Keratinocyte (primary cell): ENCODE data around the gene ZPR1.

Source experiments
- EZH2 ChIP-seq: IDR thresholded peaks from one replicate; pipeline ENCODE4 v1.6.1; 2012; ENCODE audit warnings: inconsistent platforms, mild to moderate bottlenecking, low read length, moderate library complexity
- TF ChIP-seq, protein P1 (sequence below), 3 experiments: IDR thresholded peaks in 1 of 3; conservative IDR thresholded peaks in 1 of 3; optimal IDR thresholded peaks in 1 of 3; 2 replicates in 2 of 3; 3 replicates in 1 of 3; pipeline versions ENCODE3 to v1.5.1; 2011; ENCODE audit warnings: low read length in 3 of 3, mild to moderate bottlenecking in 3 of 3, moderate library complexity in 2 of 3, control low read depth in 1 of 3, inconsistent platforms in 1 of 3; ENCODE audit not compliant: insufficient read depth in 2 of 3; ENCODE audit errors: extremely low read depth in 1 of 3

DNA sequence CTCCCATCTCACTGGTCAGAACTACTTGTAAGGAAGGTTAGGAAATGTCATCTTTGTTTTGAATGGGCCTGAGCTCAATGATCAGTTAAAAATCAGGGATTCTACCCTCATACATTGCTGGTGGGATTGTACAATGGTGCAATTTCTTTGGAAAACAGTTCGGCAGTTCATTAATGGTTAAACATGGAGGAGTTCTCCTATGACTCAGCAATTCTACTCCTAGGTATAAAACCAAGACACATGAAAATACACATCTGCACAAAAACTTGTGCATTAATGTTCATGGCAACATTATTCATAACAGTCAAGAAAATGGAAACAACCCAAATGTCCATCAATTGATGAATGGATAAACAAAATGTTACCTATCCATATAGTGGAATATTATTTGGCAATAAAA is 8.7 kb upstream of the ZPR1 start:
- TF ChIP-seq, protein P1, sequence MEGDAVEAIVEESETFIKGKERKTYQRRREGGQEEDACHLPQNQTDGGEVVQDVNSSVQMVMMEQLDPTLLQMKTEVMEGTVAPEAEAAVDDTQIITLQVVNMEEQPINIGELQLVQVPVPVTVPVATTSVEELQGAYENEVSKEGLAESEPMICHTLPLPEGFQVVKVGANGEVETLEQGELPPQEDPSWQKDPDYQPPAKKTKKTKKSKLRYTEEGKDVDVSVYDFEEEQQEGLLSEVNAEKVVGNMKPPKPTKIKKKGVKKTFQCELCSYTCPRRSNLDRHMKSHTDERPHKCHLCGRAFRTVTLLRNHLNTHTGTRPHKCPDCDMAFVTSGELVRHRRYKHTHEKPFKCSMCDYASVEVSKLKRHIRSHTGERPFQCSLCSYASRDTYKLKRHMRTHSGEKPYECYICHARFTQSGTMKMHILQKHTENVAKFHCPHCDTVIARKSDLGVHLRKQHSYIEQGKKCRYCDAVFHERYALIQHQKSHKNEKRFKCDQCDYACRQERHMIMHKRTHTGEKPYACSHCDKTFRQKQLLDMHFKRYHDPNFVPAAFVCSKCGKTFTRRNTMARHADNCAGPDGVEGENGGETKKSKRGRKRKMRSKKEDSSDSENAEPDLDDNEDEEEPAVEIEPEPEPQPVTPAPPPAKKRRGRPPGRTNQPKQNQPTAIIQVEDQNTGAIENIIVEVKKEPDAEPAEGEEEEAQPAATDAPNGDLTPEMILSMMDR (optimal IDR thresholded peaks at IDR 0.05 in 1 of 3, IDR thresholded peaks at IDR 0.05 in 1 of 3, conservative IDR thresholded peaks at IDR 0.05 in 1 of 3; ENCODE audit: extremely low read depth in 1 of 3, insufficient read depth in 2 of 3, low read length in 3 of 3): no peak
- TF ChIP-seq EZH2: no peak
